Lower leg skin (tissue), 3 donors: ENCODE results near the gene GALM.

ENCODE experiments used
- CTCF ChIP-seq, 3 donors: fragments of 450-650 bp; IDR thresholded peaks; one replicate each; pipeline ENCODE4 v1.5.1; 2016; ENCODE audit warnings: antibody characterized with exemption in 3 of 3, mild to moderate bottlenecking in 3 of 3, moderate library complexity in 2 of 3
- POLR2A ChIP-seq, 2 donors: fragments of 450-650 bp; IDR thresholded peaks; one replicate each; pipeline ENCODE4 v1.6.1; 2016 to 2017; ENCODE audit warnings: antibody characterized with exemption in 2 of 2, mild to moderate bottlenecking in 1 of 2, moderate library complexity in 1 of 2

GRCh38 chr2:38698467-38699003, 32.6 kb downstream of the GALM start:
- TF ChIP-seq CTCF (IDR thresholded peaks at IDR 0.05) (no peak), POLR2A (IDR thresholded peaks at IDR 0.05) (no peak)
